PC-3 (cell line): ENCODE measurements around the gene PIKFYVE. TPM values are rescaled to one million over a fixed set of nuclear protein-coding genes. Genes with fewer than 3 reads are reported as not detected.

Experiments used
- ATAC-seq: fragments of 200-7000 bp; cut with Tn5 transposase; 2 replicates; pipeline ENCODE4 v1.9.1; 2020; ENCODE audit warnings: mild to moderate bottlenecking, moderate library complexity
- BruUV-seq: library from RNA; stranded (reverse); fragments of 400-500 nt; replicated peaks from 2 replicates; lab custom pipeline; 2021; lab: Mats Ljungman, UMichigan
- CTCF ChIA-PET: fragments of 300-600 bp; sonication (Branson Sonifier 250); formaldehyde crosslinking; loops from one replicate; lab custom pipeline; 2022; ENCODE audit warnings: antibody characterized with exemption; lab: Charles Lee
- POLR2A ChIA-PET: fragments of 300-600 bp; sonication (Branson Sonifier 250); formaldehyde crosslinking; loops from one replicate; lab custom pipeline; 2022; ENCODE audit warnings: antibody characterized with exemption; ENCODE audit not compliant: unreplicated experiment; lab: Charles Lee
- DNase-seq: peaks from one replicate; pipeline ENCODE4 v3.0.0-alpha.2; 2015
- H2AFZ ChIP-seq: fragments of 300-600 bp; sonication (generic); 2 replicates; pipeline ENCODE4 v1.6.0; 2016; ENCODE audit warnings: antibody characterized with exemption, low read length
- H3F3A ChIP-seq: fragments of 300-600 bp; sonication (generic); one replicate; pipeline ENCODE4 v1.6.0; 2017; ENCODE audit warnings: antibody characterized with exemption, low read length, control low read depth, mild to moderate bottlenecking; ENCODE audit not compliant: unreplicated experiment
- H3K27ac ChIP-seq: fragments of 300-600 bp; sonication (generic); 2 replicates; pipeline ENCODE4 v1.5.1; 2016; ENCODE audit warnings: mild to moderate bottlenecking, low read length
- H3K27me3 ChIP-seq: fragments of 300-600 bp; sonication (generic); 2 replicates; pipeline ENCODE4 v1.6.1; 2016; ENCODE audit warnings: low read length, mixed read lengths
- H3K36me3 ChIP-seq: fragments of 300-600 bp; sonication (generic); 2 replicates; pipeline ENCODE4 v1.6.1; 2016; ENCODE audit warnings: low read depth, mixed run types, low read length, mixed read lengths
- H3K4me1 ChIP-seq: fragments of 300-600 bp; sonication (generic); 2 replicates; pipeline ENCODE4 v1.5.1; 2016; ENCODE audit warnings: low read length; ENCODE audit not compliant: insufficient read depth
- H3K4me2 ChIP-seq: fragments of 300-600 bp; sonication (generic); 2 replicates; pipeline ENCODE4 v1.6.0; 2016; ENCODE audit warnings: low read length
- H3K4me3 ChIP-seq: fragments of 300-600 bp; sonication (generic); 2 replicates; pipeline ENCODE4 v1.5.1; 2016; ENCODE audit warnings: mild to moderate bottlenecking, low read length, mixed read lengths
- H3K79me2 ChIP-seq: fragments of 300-600 bp; sonication (generic); 2 replicates; pipeline ENCODE4 v1.6.1; 2017; ENCODE audit warnings: low read length, mixed read lengths
- H3K9ac ChIP-seq: fragments of 300-600 bp; sonication (generic); 2 replicates; pipeline ENCODE4 v1.6.0; 2016; ENCODE audit warnings: mild to moderate bottlenecking, low read length
- H3K9me2 ChIP-seq: fragments of 300-600 bp; sonication (generic); replicated peaks from 2 replicates; pipeline ENCODE4 v1.6.1; 2016; ENCODE audit warnings: mixed run types, low read length, mixed read lengths
- H3K9me3 ChIP-seq: fragments of 300-600 bp; sonication (generic); 2 replicates; pipeline ENCODE4 v1.6.1; 2016; ENCODE audit warnings: low read length, mixed read lengths
- H4K20me1 ChIP-seq: fragments of 300-600 bp; sonication (generic); 2 replicates; pipeline ENCODE4 v1.6.1; 2016; ENCODE audit warnings: low read length, mixed read lengths
- CTCF ChIP-seq: fragments of 300-600 bp; sonication (generic); conservative IDR thresholded peaks from 2 replicates; pipeline ENCODE4 v1.5.1; 2017; ENCODE audit warnings: antibody characterized with exemption, low read depth, mild to moderate bottlenecking, low read length
- EZH2 ChIP-seq: fragments of 300-600 bp; sonication (generic); IDR thresholded peaks from one replicate; pipeline ENCODE4 v1.6.1; 2017; ENCODE audit warnings: antibody characterized with exemption, mild to moderate bottlenecking, low read length; ENCODE audit not compliant: unreplicated experiment
- EZH2phosphoT487 ChIP-seq: fragments of 300-600 bp; sonication (generic); IDR thresholded peaks from 2 replicates; pipeline ENCODE4 v1.6.1; 2018; ENCODE audit warnings: mild to moderate bottlenecking, antibody characterized with exemption, low read length, borderline replicate concordance
- intact Hi-C: fragments of 100-400 bp; cut with micrococcal nuclease; formaldehyde crosslinking; loops from 2 replicates; pipeline ENCODE4 v1.9.0; 2023
- total RNA-seq: library from RNA; depleted of rRNA; stranded (reverse); fragments of >200 nt; gene quantifications from 2 replicates; pipeline ENCODE4 v1.2.3, GENCODE V29; 2014

PIKFYVE gene
- total RNA-seq, 1 experiment from 2014 or later, result 18.8 TPM

GRCh38 chr2:208306291-208306690 lies 40.2 kb downstream of the PIKFYVE start:
- ChIA-PET POLR2A (no interaction called here), CTCF (no interaction called here)
- Histone ChIP-seq H4K20me1 (no peaks in the 10 kb centered on the region), H3K36me3 (peaks cover 33% of the 10 kb centered on the region), H3K9ac (no peak overlapping the region), H3K79me2 (no peaks in the 10 kb centered on the region), H3K9me2 (no peaks in the 10 kb centered on the region), H2AFZ (no peak overlapping the region), H3K27me3 (no peaks in the 10 kb centered on the region), H3K4me1 (no peaks in the 10 kb centered on the region), H3F3A (no peaks in the 10 kb centered on the region), H3K9me3 (no peaks in the 10 kb centered on the region), H3K27ac (no peak overlapping the region), H3K4me2 (no peak overlapping the region), H3K4me3 (no peak overlapping the region)
- ATAC-seq, result no peak
- intact Hi-C loops, result no loop called here
- no TSS peak for BruUV-seq
- no peak for TF ChIP-seq EZH2
- TF ChIP-seq EZH2phosphoT487, result no peak
- no peak for TF ChIP-seq CTCF
- no peak for DNase-seq

- intact Hi-C loops, result no loop called here
- no peak for DNase-seq
- Histone ChIP-seq H4K20me1 (no peaks in the 10 kb centered on the region), H3K4me2 (no peak overlapping the region), H3K27me3 (no peaks in the 10 kb centered on the region), H3K9me3 (no peaks in the 10 kb centered on the region), H3K36me3 (peaks cover 8% of the 10 kb centered on the region; the same call in 1 of the 2 replicates), H3F3A (no peaks in the 10 kb centered on the region), H3K9me2 (no peaks in the 10 kb centered on the region), H3K4me3 (no peak overlapping the region), H3K79me2 (no peaks in the 10 kb centered on the region), H3K27ac (no peak overlapping the region), H3K4me1 (no peaks in the 10 kb centered on the region), H2AFZ (no peak overlapping the region), H3K9ac (no peak overlapping the region)
- BruUV-seq, result no TSS peak
- ATAC-seq, result no peak
- TF ChIP-seq CTCF (no peak), EZH2phosphoT487 (no peak), EZH2 (no peak)
- ChIA-PET POLR2A (no interaction called here), CTCF (no interaction called here)
Measured at GRCh38 chr2:208311321-208311720, 45.3 kb downstream of the PIKFYVE start.

- TF ChIP-seq EZH2phosphoT487 (no peak), CTCF (no peak), EZH2 (no peak)
- H3K36me3 ChIP-seq, result peaks cover 6% of the 10 kb centered on the region; the same call in 1 of the 2 replicates
- no peak overlapping the region for H3K9ac ChIP-seq
- POLR2A ChIA-PET, result no interaction called here
- intact Hi-C loops, result no loop called here
- no peaks in the 10 kb centered on the region for H3K4me1 ChIP-seq
- H2AFZ ChIP-seq, result no peak overlapping the region
- H3K27me3 ChIP-seq, result no peaks in the 10 kb centered on the region
- H3K4me3 ChIP-seq, result no peak overlapping the region
- DNase-seq (no peak), ATAC-seq (no peak)
- H4K20me1 ChIP-seq, result no peaks in the 10 kb centered on the region
- BruUV-seq, result no TSS peak
- no peaks in the 10 kb centered on the region for H3K9me3 ChIP-seq
- no peaks in the 10 kb centered on the region for H3F3A ChIP-seq
- CTCF ChIA-PET, result no interaction called here
- H3K4me2 ChIP-seq, result no peak overlapping the region
- H3K27ac ChIP-seq, result no peak overlapping the region
- H3K79me2 ChIP-seq, result no peaks in the 10 kb centered on the region
- no peaks in the 10 kb centered on the region for H3K9me2 ChIP-seq
Measured at GRCh38 chr2:208311954-208312353, 45.9 kb downstream of the PIKFYVE start.
